GM12878 (cell line): Measurements from ENCODE around the gene IMMP2L. TPM values are rescaled to one million over a fixed set of nuclear protein-coding genes. Genes with fewer than 3 reads are reported as not detected.

Source experiments
- ATAC-seq: fragments of 200-7000 bp; cut with Tn5 transposase; 3 replicates; pipeline ENCODE4 v1.9.1; 2020; ENCODE audit warnings: mild to moderate bottlenecking, moderate library complexity
- BruUV-seq: library from RNA; stranded (reverse); fragments of 400-500 nt; replicated peaks from 2 replicates; lab custom pipeline; 2021; lab: Mats Ljungman, UMichigan
- CTCF ChIA-PET: fragments of 300-600 bp; sonication (Branson Sonifier 250); formaldehyde crosslinking; extraction: SDS; loops from one replicate; lab custom pipeline; 2021; ENCODE audit warnings: inconsistent platforms; lab: Yijun Ruan, JAX
- POLR2A ChIA-PET: fragments of 350-600 bp; formaldehyde crosslinking; extraction: SDS; loops from one replicate; lab custom pipeline; 2021; ENCODE audit warnings: inconsistent platforms; lab: Charles Lee
- RAD21 ChIA-PET: fragments of 300-600 bp; sonication (Branson Sonifier 250); formaldehyde crosslinking; loops from one replicate; lab custom pipeline; 2023; ENCODE audit warnings: antibody characterized with exemption; ENCODE audit not compliant: unreplicated experiment; lab: Charles Lee
- SMC1A ChIA-PET: fragments of 300-600 bp; sonication (Branson Sonifier 250); formaldehyde crosslinking; loops from one replicate; lab custom pipeline; 2023; ENCODE audit not compliant: unreplicated experiment, uncharacterized antibody; lab: Charles Lee
- DNase-seq: peaks from one replicate; pipeline ENCODE4 v3.0.0-alpha.2; 2011; ENCODE audit warnings: low read depth, low spot score
- FAIRE-seq: peaks from 3 replicates; lab custom pipeline; 2011; peaks lifted over from hg19 to GRCh38; lab: Jason Lieb, UNC
- H2AFZ ChIP-seq: 2 replicates; pipeline ENCODE4 v1.6.0; 2011; ENCODE audit warnings: low read depth, low read length, control low read depth; ENCODE audit not compliant: control insufficient read depth
- H3K27ac ChIP-seq: 2 replicates; pipeline ENCODE4 v1.5.1; 2011; ENCODE audit warnings: control low read depth; ENCODE audit not compliant: control insufficient read depth, insufficient read depth
- H3K27me3 ChIP-seq, 2 experiments: replicated peaks in 1 of 2; 2 replicates each; pipeline versions ENCODE4 v1.6.0 to v1.6.1; 2011; ENCODE audit warnings: low read length in 1 of 2; ENCODE audit not compliant: control insufficient read depth in 2 of 2, insufficient read depth in 2 of 2
- H3K36me3 ChIP-seq, 2 experiments: 2 replicates each; pipeline ENCODE4 v1.5.1; 2011; ENCODE audit warnings: low read length in 1 of 2; ENCODE audit not compliant: control insufficient read depth in 2 of 2, insufficient read depth in 2 of 2
- H3K4me1 ChIP-seq: 2 replicates; pipeline ENCODE4 v1.6.1; 2011; ENCODE audit warnings: mild to moderate bottlenecking, low read length, moderate library complexity, mixed read lengths; ENCODE audit not compliant: control insufficient read depth, insufficient read depth
- H3K4me2 ChIP-seq: 2 replicates; pipeline ENCODE4 v1.6.0; 2011; ENCODE audit warnings: control low read depth; ENCODE audit not compliant: control insufficient read depth, insufficient read depth
- H3K4me3 ChIP-seq: fragments of 200-600 bp; sonication (generic); 2 replicates; pipeline ENCODE4 v1.5.1; 2016
- H3K79me2 ChIP-seq: 2 replicates; pipeline ENCODE4 v1.6.0; 2011; ENCODE audit warnings: low read length; ENCODE audit not compliant: control insufficient read depth, insufficient read depth
- H3K9ac ChIP-seq: 2 replicates; pipeline ENCODE4 v1.8.0; 2011; ENCODE audit warnings: low read length, control low read depth, mixed read lengths; ENCODE audit not compliant: control insufficient read depth, insufficient read depth
- H3K9me3 ChIP-seq: replicated peaks from 3 replicates; pipeline ENCODE4 v1.5.1; 2011; ENCODE audit warnings: mild to moderate bottlenecking, low read length; ENCODE audit not compliant: control insufficient read depth, insufficient read depth
- H4K20me1 ChIP-seq: 2 replicates; pipeline ENCODE4 v1.6.0; 2011; ENCODE audit not compliant: control insufficient read depth, insufficient read depth
- BACH1 ChIP-seq: fragments of 450-650 bp; IDR thresholded peaks from 2 replicates; pipeline ENCODE4 v1.6.1; 2017; ENCODE audit warnings: mild to moderate bottlenecking, borderline replicate concordance
- CBX5 ChIP-seq: sonication (generic); IDR thresholded peaks from 2 replicates; pipeline ENCODE4 v1.6.1; 2016; ENCODE audit warnings: low read depth, moderate library complexity, mild to moderate bottlenecking, inconsistent platforms
- E2F4 ChIP-seq: IDR thresholded peaks from 2 replicates; pipeline ENCODE4 v1.6.1; 2012; ENCODE audit warnings: low read depth, low read length, improper control_type of control experiment
- JUNB ChIP-seq: IDR thresholded peaks from 2 replicates; pipeline ENCODE4 v1.6.1; 2016; ENCODE audit warnings: antibody characterized with exemption, mild to moderate bottlenecking
- MEF2A ChIP-seq: IDR thresholded peaks from 2 replicates; pipeline ENCODE4 v1.6.1; 2011; ENCODE audit warnings: low read depth, mild to moderate bottlenecking, low read length, moderate library complexity; ENCODE audit not compliant: insufficient read depth
- MYB ChIP-seq: fragments of 150-350 bp; IDR thresholded peaks from 2 replicates; pipeline ENCODE4 v1.6.1; 2014; ENCODE audit warnings: mild to moderate bottlenecking, low read depth, low read length, borderline replicate concordance
- NR2C2 ChIP-seq: IDR thresholded peaks from 2 replicates; pipeline ENCODE4 v1.6.1; 2011; ENCODE audit warnings: borderline replicate concordance, low read depth; ENCODE audit not compliant: control insufficient read depth, insufficient read length
- RAD21 ChIP-seq: IDR thresholded peaks from 2 replicates; pipeline ENCODE4 v1.6.1; 2011; ENCODE audit warnings: mild to moderate bottlenecking, low read depth, low read length, moderate library complexity; ENCODE audit not compliant: insufficient read depth
- RELA ChIP-seq: fragments of 450-650 bp; IDR thresholded peaks from 2 replicates; pipeline ENCODE4 v1.8.0; 2014; ENCODE audit warnings: borderline replicate concordance; ENCODE audit not compliant: partially characterized antibody
- whole genome bisulfite sequencing: methylation state at CpG from one replicate; pipeline ENCODE4 v1.1.6; 2016; ENCODE audit warnings: low lambda C conversion rate; ENCODE audit not compliant: insufficient replicate concordance, insufficient coverage; ENCODE audit errors: missing lambda C conversion rate; 5-methylcytosine and 5-hydroxymethylcytosine counted together
- in situ Hi-C: fragments of 300-500 bp; cut with MboI; formaldehyde crosslinking; loops from 9 replicates; pipeline ENCODE4 v1.14.3; 2018; ENCODE audit warnings: mixed read lengths
- intact Hi-C: fragments of 100-400 bp; cut with micrococcal nuclease; formaldehyde crosslinking; loops from one replicate; pipeline ENCODE4 v1.14.2; 2022; ENCODE audit not compliant: unreplicated experiment
- polyA plus RNA-seq, 11 experiments: library from polyadenylated mRNA; depleted of rRNA in 4 of 11; unstranded in 6 of 11; stranded (reverse) in 5 of 11; fragments of >200 nt; fragmentation: Nextera tagmentation in 4 of 11; fragmentation: Illumina TruSeq in 1 of 11; extraction: Ambion mirVana in 4 of 11; extraction: Trizol in 1 of 11; gene quantifications; 1 replicate in 1 of 11; 2 replicates in 10 of 11; pipeline versions ENCODE4 v1.2.1 to v1.2.3, GENCODE V29; 2011 to 2016; ENCODE audit warnings: inconsistent platforms in 2 of 11, missing spikeins in 2 of 11, low read depth in 1 of 11
- total RNA-seq, 4 experiments: library from RNA; depleted of rRNA in 3 of 4; stranded (reverse); fragments of >200 nt in 3 of 4; fragmentation: Illumina TruSeq in 1 of 4; extraction: Trizol in 1 of 4; gene quantifications; 2 replicates each; pipeline versions ENCODE4 v1.2.1 to v1.2.3, GENCODE V29; 2013 to 2021

Gene IMMP2L
- total and polyA plus RNA-seq, 10 of the 15 experiments (the other 5 are each of a cell fraction or from before 2014, with no cell fraction given) = 12.6 to 46.3 (median 19.6) TPM

- intact Hi-C loops = no loop called here
- Histone ChIP-seq H4K20me1 (no peaks in the 10 kb centered on the region), H3K9me3 (no peaks in the 10 kb centered on the region), H3K4me3 (no peak overlapping the region), H2AFZ (no peak overlapping the region), H3K79me2 (no peaks in the 10 kb centered on the region), H3K4me1 (no peaks in the 10 kb centered on the region), H3K4me2 (no peak overlapping the region), H3K9ac (no peak overlapping the region), H3K36me3 (no peaks in the 10 kb centered on the region), H3K27ac (no peak overlapping the region), H3K27me3 (no peaks in the 10 kb centered on the region)
- ChIA-PET CTCF (no interaction called here), POLR2A (no interaction called here), RAD21 (no interaction called here), SMC1A (no interaction called here)
- no peak for TF ChIP-seq NR2C2
- TF ChIP-seq RELA = no peak
- no peak for TF ChIP-seq BACH1
- no peak for TF ChIP-seq MEF2A
- TF ChIP-seq MYB = no peak
- no peak for TF ChIP-seq CBX5
- no peak for TF ChIP-seq JUNB
- no peak for TF ChIP-seq RAD21
- TF ChIP-seq E2F4 = no peak
- no TSS peak for BruUV-seq
- DNase-seq (no peak), ATAC-seq (no peak), FAIRE-seq (no peak)
- in situ Hi-C loops = no loop called here
- WGBS = 10% methylated on average over 3 of the region's 3 CpGs
These were observed 653.2 kb downstream of the IMMP2L start for GRCh38 chr7:110909117-110909516.
